ENCODE data around the gene KIF25. TPM values are rescaled to one million over a fixed set of nuclear protein-coding genes. Genes with fewer than 3 reads are reported as not detected.

Gene KIF25
- total RNA-seq, 4 donors from 2014 or later = 0.28 TPM; not detected in 3

GRCh38 chr6:168049277-168049676 is 51.8 kb downstream of the KIF25 start:
- peaks cover 0 to 12% of the 10 kb centered on the region in 2 donors for H3K4me1 ChIP-seq
- no peak for TF ChIP-seq CTCF (IDR thresholded peaks at IDR 0.05)
- no peak for TF ChIP-seq POLR2A (IDR thresholded peaks at IDR 0.05)
- no peak overlapping the region for H3K27ac ChIP-seq
- no peak overlapping the region for H3K4me3 ChIP-seq
- intact Hi-C loops (cut with DNase I; ENCODE audit: low total_unique reads) = no loop called here
- no peaks in the 10 kb centered on the region for H3K27me3 ChIP-seq
- H3K36me3 ChIP-seq = no peaks in the 10 kb centered on the region
- no peak for DNase-seq
- no peaks in the 10 kb centered on the region for H3K9me3 ChIP-seq

GRCh38 chr6:168049706-168050224 is 52.3 kb downstream of the KIF25 start:
- intact Hi-C loops (cut with DNase I; ENCODE audit: low total_unique reads) = no loop called here
- H3K36me3 ChIP-seq = no peaks in the 10 kb centered on the region
- peaks cover 0 to 12% of the 10 kb centered on the region in 2 donors for H3K4me1 ChIP-seq
- DNase-seq = no peak
- H3K9me3 ChIP-seq = no peaks in the 10 kb centered on the region
- H3K4me3 ChIP-seq = no peak overlapping the region
- H3K27me3 ChIP-seq = no peaks in the 10 kb centered on the region
- H3K27ac ChIP-seq = no peak overlapping the region
- TF ChIP-seq POLR2A (IDR thresholded peaks at IDR 0.05) = no peak
- TF ChIP-seq CTCF (IDR thresholded peaks at IDR 0.05) = no peak

- no peaks in the 10 kb centered on the region for H3K9me3 ChIP-seq
These were observed 52.9 kb downstream of the KIF25 start for GRCh38 chr6:168050225-168050880.

GRCh38 chr6:168050881-168051586 is 53.6 kb downstream of the KIF25 start:
- Histone ChIP-seq H3K27ac (no peak overlapping the region), H3K9me3 (no peaks in the 10 kb centered on the region), H3K4me3 (no peak overlapping the region), H3K4me1 (peaks cover 0 to 5% of the 10 kb centered on the region in 2 donors), H3K27me3 (no peaks in the 10 kb centered on the region), H3K36me3 (no peaks in the 10 kb centered on the region)
- no peak for DNase-seq
- intact Hi-C loops (cut with DNase I; ENCODE audit: low total_unique reads) = no loop called here
- no peak for TF ChIP-seq CTCF (IDR thresholded peaks at IDR 0.05)
- TF ChIP-seq POLR2A (IDR thresholded peaks at IDR 0.05) = no peak

More at GRCh38 chr6:168050225-168050880, 52.9 kb downstream of the KIF25 start:
- Histone ChIP-seq H3K36me3 (no peaks in the 10 kb centered on the region), H3K27ac (no peak overlapping the region), H3K4me3 (no peak overlapping the region), H3K27me3 (no peaks in the 10 kb centered on the region), H3K4me1 (peaks cover 0 to 12% of the 10 kb centered on the region in 2 donors)
- intact Hi-C loops (cut with DNase I; ENCODE audit: low total_unique reads) = no loop called here
- TF ChIP-seq CTCF (IDR thresholded peaks at IDR 0.05) = no peak
- no peak for DNase-seq

GRCh38 chr6:168051648-168052047 is 54.2 kb downstream of the KIF25 start:
- Histone ChIP-seq H3K27me3 (no peaks in the 10 kb centered on the region), H3K9me3 (no peaks in the 10 kb centered on the region), H3K36me3 (no peaks in the 10 kb centered on the region), H3K27ac (no peak overlapping the region), H3K4me3 (no peak overlapping the region), H3K4me1 (no peaks in the 10 kb centered on the region)
- no peak for DNase-seq
- TF ChIP-seq CTCF (IDR thresholded peaks at IDR 0.05) = no peak
- TF ChIP-seq POLR2A (IDR thresholded peaks at IDR 0.05) = no peak
- intact Hi-C loops (cut with DNase I; ENCODE audit: low total_unique reads) = no loop called here

All from uterus (tissue), 4 donors.